WTC11 (cell line): ENCODE results near the gene TLE5. TPM values are rescaled to one million over a fixed set of nuclear protein-coding genes. Genes with fewer than 3 reads are reported as not detected.
A peak's percentile ranks its signal among the peaks of the same experiment; 100 is the strongest.

ENCODE experiments used
- ATAC-seq: fragments of 200-7000 bp; cut with Tn5 transposase; 2 replicates; pipeline ENCODE4 v1.10.0; 2021; ENCODE audit warnings: mild to moderate bottlenecking, moderate library complexity
- CTCF ChIA-PET: fragments of 300-600 bp; sonication (Branson Sonifier 250); formaldehyde crosslinking; loops from one replicate; lab custom pipeline; 2021; ENCODE audit warnings: antibody characterized with exemption; lab: Charles Lee
- POLR2A ChIA-PET: fragments of 350-600 bp; sonication (Branson Sonifier 250); formaldehyde crosslinking; loops from one replicate; lab custom pipeline; 2021; ENCODE audit warnings: antibody characterized with exemption; lab: Charles Lee
- DNase-seq: peaks from one replicate; pipeline ENCODE4 v3.0.0; 2021; ENCODE audit warnings: low spot score
- H3K27ac Mint-ChIP-seq: 2 replicates; pipeline ENCODE4 v1.8.0; 2021; ENCODE audit warnings: mixed read lengths
- H3K27me3 Mint-ChIP-seq: 2 replicates; pipeline ENCODE4 v1.8.0; 2021; ENCODE audit warnings: low read depth, mild to moderate bottlenecking, moderate library complexity, mixed read lengths
- H3K36me3 Mint-ChIP-seq: 2 replicates; pipeline ENCODE4 v1.8.0; 2021; ENCODE audit warnings: mixed read lengths
- H3K4me1 Mint-ChIP-seq: 2 replicates; pipeline ENCODE4 v1.8.0; 2022; ENCODE audit warnings: mixed read lengths
- H3K4me3 Mint-ChIP-seq: 2 replicates; pipeline ENCODE4 v1.8.0; 2021; ENCODE audit warnings: mild to moderate bottlenecking, moderate library complexity, mixed read lengths
- H3K9me3 Mint-ChIP-seq: 2 replicates; pipeline ENCODE4 v1.8.0; 2021; ENCODE audit warnings: mixed read lengths
- ATF1 ChIP-seq: sonication (generic); formaldehyde crosslinking; IDR thresholded peaks from 2 replicates; pipeline ENCODE4 v1.8.1; 2023; ENCODE audit warnings: mild to moderate bottlenecking, moderate library complexity, missing genetic modification reagents
- CBFB ChIP-seq: sonication (generic); formaldehyde crosslinking; IDR thresholded peaks from 2 replicates; pipeline ENCODE4 v1.8.1; 2022; ENCODE audit warnings: mild to moderate bottlenecking, low read depth, missing genetic modification reagents
- CREM ChIP-seq: sonication (generic); formaldehyde crosslinking; IDR thresholded peaks from 2 replicates; pipeline ENCODE4 v1.8.1; 2022; ENCODE audit warnings: mild to moderate bottlenecking, missing genetic modification reagents, moderate library complexity
- E2F5 ChIP-seq: sonication (generic); formaldehyde crosslinking; IDR thresholded peaks from 2 replicates; pipeline ENCODE4 v1.8.1; 2022; ENCODE audit warnings: mild to moderate bottlenecking, moderate library complexity, missing genetic modification reagents
- ESRRA ChIP-seq: sonication (generic); formaldehyde crosslinking; IDR thresholded peaks from 2 replicates; pipeline ENCODE4 v1.8.1; 2022; ENCODE audit warnings: mild to moderate bottlenecking, missing genetic modification reagents, borderline replicate concordance
- GRHL2 ChIP-seq: fragments of 250-450 bp; sonication (Bioruptor Pico); IDR thresholded peaks from 2 replicates; pipeline ENCODE4 v1.8.0; 2022; ENCODE audit warnings: mild to moderate bottlenecking, moderate library complexity; ENCODE audit not compliant: insufficient replicate concordance, severe bottlenecking
- GTF2I ChIP-seq: fragments of 250-450 bp; sonication (Bioruptor Pico); conservative IDR thresholded peaks from 2 replicates; pipeline ENCODE4 v1.4.0; 2021; ENCODE audit warnings: mild to moderate bottlenecking
- IRF2 ChIP-seq: sonication (generic); formaldehyde crosslinking; IDR thresholded peaks from 2 replicates; pipeline ENCODE4 v1.8.0; 2022; ENCODE audit warnings: low read depth, missing genetic modification reagents, borderline replicate concordance
- JUN ChIP-seq: sonication (generic); formaldehyde crosslinking; IDR thresholded peaks from 2 replicates; pipeline ENCODE4 v1.8.0; 2023; ENCODE audit warnings: mild to moderate bottlenecking, missing genetic modification reagents
- KAT7 ChIP-seq: sonication (generic); formaldehyde crosslinking; IDR thresholded peaks from 2 replicates; pipeline ENCODE4 v1.8.1; 2023; ENCODE audit warnings: missing genetic modification reagents, mild to moderate bottlenecking, borderline replicate concordance
- MLX ChIP-seq: sonication (generic); formaldehyde crosslinking; IDR thresholded peaks from 2 replicates; pipeline ENCODE4 v1.8.1; 2023; ENCODE audit warnings: mild to moderate bottlenecking, missing genetic modification reagents, moderate library complexity
- NFATC4 ChIP-seq: fragments of 250-450 bp; sonication (Bioruptor Pico); IDR thresholded peaks from 2 replicates; pipeline ENCODE4 v1.9.0; 2021; ENCODE audit warnings: mild to moderate bottlenecking
- NR1H2 ChIP-seq: sonication (generic); formaldehyde crosslinking; IDR thresholded peaks from 2 replicates; pipeline ENCODE4 v1.9.0; 2021; ENCODE audit warnings: mild to moderate bottlenecking, moderate library complexity, missing genetic modification reagents
- NR2C2 ChIP-seq: sonication (generic); formaldehyde crosslinking; IDR thresholded peaks from 2 replicates; pipeline ENCODE4 v1.8.0; 2022; ENCODE audit warnings: mild to moderate bottlenecking, missing genetic modification reagents
- PREB ChIP-seq: sonication (generic); formaldehyde crosslinking; IDR thresholded peaks from 2 replicates; pipeline ENCODE4 v1.8.1; 2022; ENCODE audit warnings: mild to moderate bottlenecking, missing genetic modification reagents, moderate library complexity, borderline replicate concordance
- PRRX2 ChIP-seq: fragments of 250-450 bp; sonication (Bioruptor Pico); IDR thresholded peaks from 2 replicates; pipeline ENCODE4 v1.8.0; 2021; ENCODE audit warnings: mild to moderate bottlenecking
- RORB ChIP-seq: fragments of 250-450 bp; sonication (Bioruptor Pico); IDR thresholded peaks from 2 replicates; pipeline ENCODE4 v1.9.0; 2021; ENCODE audit warnings: mild to moderate bottlenecking
- SMAD4 ChIP-seq: sonication (generic); formaldehyde crosslinking; IDR thresholded peaks from 2 replicates; pipeline ENCODE4 v1.8.0; 2022; ENCODE audit warnings: mild to moderate bottlenecking, missing genetic modification reagents
- ZNF396 ChIP-seq: fragments of 250-450 bp; sonication (Bioruptor Pico); IDR thresholded peaks from 2 replicates; pipeline ENCODE4 v1.8.0; 2021; ENCODE audit warnings: mild to moderate bottlenecking, moderate library complexity, borderline replicate concordance
- ZNF423 ChIP-seq: fragments of 250-450 bp; sonication (Bioruptor Pico); IDR thresholded peaks from 2 replicates; pipeline ENCODE4 v2.1.2; 2022; ENCODE audit warnings: mild to moderate bottlenecking, moderate library complexity
- total RNA-seq: library from RNA; stranded (reverse); gene quantifications from 3 replicates; pipeline ENCODE4 v1.2.3, GENCODE V29; 2021
- TF ChIP-seq, protein P1 (sequence below): sonication (generic); formaldehyde crosslinking; IDR thresholded peaks from 2 replicates; pipeline ENCODE4 v1.8.0; 2022; ENCODE audit warnings: mild to moderate bottlenecking, missing genetic modification reagents
- TF ChIP-seq, protein P2 (sequence below): sonication (generic); formaldehyde crosslinking; IDR thresholded peaks from 2 replicates; pipeline ENCODE4 v1.8.0; 2022; ENCODE audit warnings: mild to moderate bottlenecking, missing genetic modification reagents
- TF ChIP-seq, protein P3 (sequence below): sonication (generic); formaldehyde crosslinking; IDR thresholded peaks from 2 replicates; pipeline ENCODE4 v1.8.0; 2022; ENCODE audit warnings: mild to moderate bottlenecking, missing genetic modification reagents

The TLE5 gene
- total RNA-seq, 1 experiment from 2014 or later: 246 TPM

- no peak for TF ChIP-seq JUN (CRISPR knock-in tag)
- TF ChIP-seq GTF2I (CRISPR knock-in tag): no peak
- no peak for TF ChIP-seq NR2C2 (CRISPR knock-in tag)
- TF ChIP-seq, protein P1, sequence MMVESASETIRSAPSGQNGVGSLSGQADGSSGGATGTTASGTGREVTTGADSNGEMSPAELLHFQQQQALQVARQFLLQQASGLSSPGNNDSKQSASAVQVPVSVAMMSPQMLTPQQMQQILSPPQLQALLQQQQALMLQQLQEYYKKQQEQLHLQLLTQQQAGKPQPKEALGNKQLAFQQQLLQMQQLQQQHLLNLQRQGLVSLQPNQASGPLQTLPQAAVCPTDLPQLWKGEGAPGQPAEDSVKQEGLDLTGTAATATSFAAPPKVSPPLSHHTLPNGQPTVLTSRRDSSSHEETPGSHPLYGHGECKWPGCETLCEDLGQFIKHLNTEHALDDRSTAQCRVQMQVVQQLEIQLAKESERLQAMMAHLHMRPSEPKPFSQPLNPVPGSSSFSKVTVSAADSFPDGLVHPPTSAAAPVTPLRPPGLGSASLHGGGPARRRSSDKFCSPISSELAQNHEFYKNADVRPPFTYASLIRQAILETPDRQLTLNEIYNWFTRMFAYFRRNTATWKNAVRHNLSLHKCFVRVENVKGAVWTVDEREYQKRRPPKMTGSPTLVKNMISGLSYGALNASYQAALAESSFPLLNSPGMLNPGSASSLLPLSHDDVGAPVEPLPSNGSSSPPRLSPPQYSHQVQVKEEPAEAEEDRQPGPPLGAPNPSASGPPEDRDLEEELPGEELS: no peak
- TF ChIP-seq E2F5 (CRISPR knock-in tag): no peak
- no peak for TF ChIP-seq NFATC4
- TF ChIP-seq NR1H2 (CRISPR knock-in tag): no peak
- TF ChIP-seq GRHL2 (CRISPR knock-in tag): no peak
- no peak for TF ChIP-seq IRF2 (CRISPR knock-in tag)
- TF ChIP-seq, protein P2, sequence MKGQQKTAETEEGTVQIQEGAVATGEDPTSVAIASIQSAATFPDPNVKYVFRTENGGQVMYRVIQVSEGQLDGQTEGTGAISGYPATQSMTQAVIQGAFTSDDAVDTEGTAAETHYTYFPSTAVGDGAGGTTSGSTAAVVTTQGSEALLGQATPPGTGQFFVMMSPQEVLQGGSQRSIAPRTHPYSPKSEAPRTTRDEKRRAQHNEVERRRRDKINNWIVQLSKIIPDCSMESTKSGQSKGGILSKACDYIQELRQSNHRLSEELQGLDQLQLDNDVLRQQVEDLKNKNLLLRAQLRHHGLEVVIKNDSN (CRISPR knock-in tag): no peak
- no peak for TF ChIP-seq ZNF423
- TF ChIP-seq ATF1 (CRISPR knock-in tag): no peak
- TF ChIP-seq ZNF396 (CRISPR knock-in tag): no peak
- TF ChIP-seq, all 79 proteins: peak for 0
- no peaks in the 10 kb centered on the region for H3K36me3 Mint-ChIP-seq
- POLR2A ChIA-PET: no interaction called here
- no peak overlapping the region for H3K27ac Mint-ChIP-seq
- peaks cover 32% of the 10 kb centered on the region for H3K4me1 Mint-ChIP-seq
- no peak overlapping the region for H3K4me3 Mint-ChIP-seq
- peaks cover 67% of the 10 kb centered on the region for H3K27me3 Mint-ChIP-seq
- CTCF ChIA-PET: interaction anchor here (2.1 to 2.5 kb wide), 2 partner anchors 10 to 77 kb away, joined by 10 to 14 read pairs; no protein-coding TSS in a partner anchor
- no peak for DNase-seq
- ATAC-seq: no peak
- H3K9me3 Mint-ChIP-seq: no peaks in the 10 kb centered on the region
Observed at GRCh38 chr19:3026768-3027167, 35.5 kb downstream of the TLE5 start.

DNA sequence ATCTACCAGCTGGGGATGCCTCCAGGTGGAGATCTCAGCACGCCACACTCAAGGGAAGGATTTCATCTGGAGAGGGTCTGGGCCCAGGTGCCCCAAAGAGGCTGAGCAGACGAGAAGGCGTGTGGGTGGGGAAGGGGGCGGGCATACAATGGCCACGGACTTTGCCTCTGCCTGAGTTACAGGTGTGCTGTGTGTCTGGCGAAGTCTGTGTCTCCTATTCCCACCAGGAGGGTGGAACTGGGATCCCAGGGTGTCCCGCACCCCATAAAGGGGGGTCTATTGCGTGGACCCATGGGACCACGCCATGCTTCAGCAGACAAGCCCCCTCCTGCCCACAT is 36.8 kb downstream of the TLE5 start:
- Mint-ChIP-seq H3K27ac (peak overlapping the region; percentile 80; the same call in 1 of the 2 replicates), H3K36me3 (no peaks in the 10 kb centered on the region), H3K27me3 (peaks cover 55% of the 10 kb centered on the region), H3K4me3 (peak overlapping the region; percentile 52), H3K9me3 (no peaks in the 10 kb centered on the region), H3K4me1 (peaks cover 32% of the 10 kb centered on the region)
- CTCF ChIA-PET: interaction anchor here (0.6 to 4.0 kb wide), 13 partner anchors 11 to 104 kb away, joined by 3 to 26 read pairs (median 6); no protein-coding TSS in a partner anchor
- ATAC-seq: peak; percentile 12; the same call in 1 of the 2 replicates
- TF ChIP-seq RORB (CRISPR knock-in tag) (no peak), SMAD4 (CRISPR knock-in tag) (no peak), PREB (no peak)
- no peak for DNase-seq
- POLR2A ChIA-PET: interaction anchor here (0.7 to 1.3 kb wide), 5 partner anchors 8 to 520 kb away, joined by 3 to 9 read pairs (median 3); partner anchors contain the start of gene TLE6

- Mint-ChIP-seq H3K4me1 (peaks cover 32% of the 10 kb centered on the region), H3K27ac (peak overlapping the region; percentile 80; the same call in 1 of the 2 replicates), H3K4me3 (peak overlapping the region; percentile 52), H3K36me3 (no peaks in the 10 kb centered on the region), H3K9me3 (no peaks in the 10 kb centered on the region), H3K27me3 (peaks cover 50% of the 10 kb centered on the region)
- peak; percentile 42 for DNase-seq
- TF ChIP-seq JUN (CRISPR knock-in tag): no peak
- no peak for TF ChIP-seq ESRRA (CRISPR knock-in tag)
- TF ChIP-seq CBFB (CRISPR knock-in tag): no peak
- no peak for TF ChIP-seq ZNF423
- no peak for TF ChIP-seq MLX (CRISPR knock-in tag)
- TF ChIP-seq CREM (CRISPR knock-in tag): no peak
- TF ChIP-seq, protein P3, sequence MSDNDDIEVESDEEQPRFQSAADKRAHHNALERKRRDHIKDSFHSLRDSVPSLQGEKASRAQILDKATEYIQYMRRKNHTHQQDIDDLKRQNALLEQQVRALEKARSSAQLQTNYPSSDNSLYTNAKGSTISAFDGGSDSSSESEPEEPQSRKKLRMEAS (CRISPR knock-in tag): peak; percentile 30; the same call in 1 of the 2 replicates
- TF ChIP-seq PRRX2 (CRISPR knock-in tag): no peak
- TF ChIP-seq KAT7 (CRISPR knock-in tag): no peak
- peak; percentile 44 for ATAC-seq
- ChIA-PET CTCF (interaction anchor here (0.6 to 4.0 kb wide), 17 partner anchors 11 to 139 kb away, joined by 3 to 26 read pairs (median 6); no protein-coding TSS in a partner anchor), POLR2A (interaction anchor here (0.7 to 1.3 kb wide), 5 partner anchors 9 to 520 kb away, joined by 3 to 9 read pairs (median 3); partner anchors contain the start of gene TLE6)
Observed at GRCh38 chr19:3024870-3025548, 37.3 kb downstream of the TLE5 start.
